ENCODE data around the gene TRIM60.
"Not testable (repeated sequence)": the region's sequence is repeated elsewhere in the genome, so short reads cannot be mapped to it uniquely, and the experiment has no call there.

The TRIM60 gene

GRCh38 chr4:165011403-165011802, 20.4 kb upstream of the TRIM60 start:
- POLR2A ChIA-PET: no interaction called here
- no peak for DNase-seq (ENCODE audit: low read depth, low spot score)
- TF ChIP-seq, protein P1, sequence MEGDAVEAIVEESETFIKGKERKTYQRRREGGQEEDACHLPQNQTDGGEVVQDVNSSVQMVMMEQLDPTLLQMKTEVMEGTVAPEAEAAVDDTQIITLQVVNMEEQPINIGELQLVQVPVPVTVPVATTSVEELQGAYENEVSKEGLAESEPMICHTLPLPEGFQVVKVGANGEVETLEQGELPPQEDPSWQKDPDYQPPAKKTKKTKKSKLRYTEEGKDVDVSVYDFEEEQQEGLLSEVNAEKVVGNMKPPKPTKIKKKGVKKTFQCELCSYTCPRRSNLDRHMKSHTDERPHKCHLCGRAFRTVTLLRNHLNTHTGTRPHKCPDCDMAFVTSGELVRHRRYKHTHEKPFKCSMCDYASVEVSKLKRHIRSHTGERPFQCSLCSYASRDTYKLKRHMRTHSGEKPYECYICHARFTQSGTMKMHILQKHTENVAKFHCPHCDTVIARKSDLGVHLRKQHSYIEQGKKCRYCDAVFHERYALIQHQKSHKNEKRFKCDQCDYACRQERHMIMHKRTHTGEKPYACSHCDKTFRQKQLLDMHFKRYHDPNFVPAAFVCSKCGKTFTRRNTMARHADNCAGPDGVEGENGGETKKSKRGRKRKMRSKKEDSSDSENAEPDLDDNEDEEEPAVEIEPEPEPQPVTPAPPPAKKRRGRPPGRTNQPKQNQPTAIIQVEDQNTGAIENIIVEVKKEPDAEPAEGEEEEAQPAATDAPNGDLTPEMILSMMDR (IDR thresholded peaks at IDR 0.05; ENCODE audit: insufficient read depth, low read length, missing control alignments): no peak
- CTCF ChIA-PET: no interaction called here
- no peak overlapping the region for H3K4me3 ChIP-seq (ENCODE audit: low read depth, low read length)

DNA sequence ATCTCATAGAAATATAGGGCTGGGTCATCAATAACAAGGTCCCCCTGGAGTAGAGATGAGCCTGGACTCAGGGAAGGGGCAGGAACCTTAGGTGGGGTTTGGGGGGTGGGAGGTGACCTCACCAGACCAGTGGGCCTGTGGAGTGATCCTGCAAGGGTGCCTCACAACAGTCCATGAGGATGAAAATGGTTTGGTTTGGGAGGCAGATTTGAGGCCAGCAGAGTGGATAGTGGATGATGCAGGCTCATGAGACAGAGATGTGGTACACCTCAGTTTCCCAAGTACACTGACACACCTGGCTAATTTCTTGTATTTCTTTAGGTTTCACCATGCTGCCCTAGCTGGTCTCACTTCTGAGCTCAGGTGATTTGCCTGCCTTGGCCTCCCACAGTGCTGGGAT, 18.1 kb upstream of the TRIM60 start:
- TF ChIP-seq, protein P1 (IDR thresholded peaks at IDR 0.05; ENCODE audit: insufficient read depth, low read length, missing control alignments): no peak
- POLR2A ChIA-PET: no interaction called here
- no peak for DNase-seq (ENCODE audit: low read depth, low spot score)
- CTCF ChIA-PET: no interaction called here
- no peak overlapping the region for H3K4me3 ChIP-seq (ENCODE audit: low read depth, low read length)

DNA sequence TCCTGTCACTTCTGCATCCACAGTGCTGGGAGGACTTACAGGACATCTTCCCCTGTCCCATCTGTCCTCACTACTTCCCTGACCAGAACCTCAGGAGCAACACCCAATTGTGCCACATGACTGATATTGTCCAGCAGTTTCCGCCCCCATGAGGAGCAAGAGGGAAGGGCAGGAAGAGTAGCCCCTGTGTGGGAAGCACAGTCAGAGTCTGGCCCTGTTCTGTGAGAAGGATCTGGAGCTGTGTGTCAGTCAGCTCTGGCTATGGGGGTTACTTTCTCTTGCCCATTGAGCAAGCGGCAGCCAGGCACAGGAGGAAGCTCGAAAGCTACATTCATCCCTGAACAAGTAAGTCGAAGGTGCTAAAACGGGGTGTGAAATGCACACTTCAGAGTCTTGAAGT, 14.8 kb upstream of the TRIM60 start:
- CTCF ChIA-PET: no interaction called here
- TF ChIP-seq, protein P1 (IDR thresholded peaks at IDR 0.05; ENCODE audit: insufficient read depth, low read length, missing control alignments): no peak

DNA sequence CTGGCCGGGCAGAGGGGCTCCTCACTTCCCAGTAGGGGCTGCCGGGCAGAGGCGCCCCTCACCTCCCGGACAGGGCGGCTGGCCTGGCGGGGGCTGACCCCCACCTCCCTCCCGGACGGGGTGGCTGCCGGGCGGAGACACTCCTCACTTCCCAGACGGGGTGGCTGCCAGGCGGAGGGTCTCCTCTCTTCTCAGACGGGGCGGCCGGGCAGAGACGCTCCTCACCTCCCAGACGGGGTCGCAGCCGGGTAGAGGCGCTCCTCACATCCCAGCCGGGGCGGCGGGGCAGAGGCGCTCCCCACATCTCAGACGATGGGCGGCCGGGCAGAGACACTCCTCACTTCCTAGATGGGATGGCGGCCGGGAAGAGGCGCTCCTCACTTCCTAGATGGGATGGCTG, 11.8 kb upstream of the TRIM60 start:
- CTCF ChIA-PET; H3K4me3 ChIP-seq (ENCODE audit: low read depth, low read length); DNase-seq (ENCODE audit: low read depth, low spot score); POLR2A ChIA-PET: not testable (repeated sequence)

More for the DNA sequence above, 14.8 kb upstream of the TRIM60 start:
- DNase-seq (ENCODE audit: low read depth, low spot score): no peak
- POLR2A ChIA-PET: no interaction called here
- H3K4me3 ChIP-seq (ENCODE audit: low read depth, low read length): no peak overlapping the region

DNA sequence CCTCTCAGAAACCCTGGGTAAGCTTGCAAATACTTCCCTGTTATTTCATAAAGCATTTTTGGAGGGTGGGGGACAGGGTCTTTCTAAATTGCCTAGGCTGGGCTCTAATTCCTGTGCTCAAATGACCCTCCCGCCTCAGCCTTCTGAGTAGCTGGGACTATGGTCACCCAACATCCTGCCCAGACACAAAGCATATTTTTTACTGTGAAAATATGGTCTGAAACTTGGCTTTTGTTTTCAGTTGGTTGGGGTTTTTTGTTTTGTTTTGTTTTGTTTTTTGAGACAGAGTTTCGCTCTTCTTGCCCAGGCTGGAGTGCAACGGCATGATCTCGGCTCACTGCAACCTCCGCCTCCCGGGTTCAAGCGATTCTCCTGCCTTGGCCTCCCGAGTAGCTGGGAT, 6.0 kb upstream of the TRIM60 start:
- POLR2A ChIA-PET; DNase-seq (ENCODE audit: low read depth, low spot score); CTCF ChIA-PET; H3K4me3 ChIP-seq (ENCODE audit: low read depth, low read length): not testable (repeated sequence)

GRCh38 chr4:165027762-165028402, 3.9 kb upstream of the TRIM60 start:
- no peak overlapping the region for H3K4me3 ChIP-seq (ENCODE audit: low read depth, low read length)
- ChIA-PET CTCF (no interaction called here), POLR2A (no interaction called here)
- DNase-seq (ENCODE audit: low read depth, low spot score): no peak
- TF ChIP-seq, protein P1 (IDR thresholded peaks at IDR 0.05; ENCODE audit: insufficient read depth, low read length, missing control alignments): no peak

DNA sequence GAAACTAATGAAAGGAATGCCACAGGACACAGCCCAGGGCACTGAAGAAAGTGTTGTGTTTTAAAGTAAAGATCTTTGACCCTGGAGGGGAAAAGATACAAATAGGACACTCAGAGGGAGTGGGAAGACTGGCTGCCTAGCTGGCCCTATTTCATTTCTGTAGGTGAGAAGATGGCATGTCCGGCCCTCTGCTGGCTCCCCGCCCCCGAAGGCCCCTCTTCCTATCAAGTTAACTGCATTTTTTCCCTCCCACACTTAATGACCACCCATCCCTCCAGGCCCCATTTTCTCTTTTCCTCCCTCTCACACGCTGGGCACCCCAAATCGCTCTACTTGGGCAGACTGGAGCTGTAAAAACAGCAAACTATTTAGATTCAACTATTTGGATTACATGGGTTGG, 16.4 kb downstream of the TRIM60 start:
- no peak for DNase-seq (ENCODE audit: low read depth, low spot score)
- no peak overlapping the region for H3K4me3 ChIP-seq (ENCODE audit: low read depth, low read length)
- TF ChIP-seq, protein P1 (IDR thresholded peaks at IDR 0.05; ENCODE audit: insufficient read depth, low read length, missing control alignments): no peak
- POLR2A ChIA-PET: no interaction called here
- CTCF ChIA-PET: interaction anchor here (0.9 kb wide), 1 partner anchor 268 kb away, joined by 4 read pairs; no protein-coding TSS in a partner anchor
